HG02763 (cell line): ENCODE data around the gene CDH23.
A peak's percentile ranks its signal among the peaks of the same experiment; 100 is the strongest.

Experiments used
- ATAC-seq: cut with Tn5 transposase; IDR thresholded peaks from one replicate; pipeline ENCODE4 v1.9.1; 2021; ENCODE audit warnings: mild to moderate bottlenecking, moderate library complexity; ENCODE audit not compliant: unreplicated experiment

Gene CDH23

GRCh38 chr10:71671994-71672946, 275.6 kb downstream of the CDH23 start:
- ATAC-seq: no peak

- no peak for ATAC-seq
These were observed 278.7 kb downstream of the CDH23 start for GRCh38 chr10:71675295-71675970.

- ATAC-seq: no peak
These were observed 280.5 kb downstream of the CDH23 start for GRCh38 chr10:71677261-71677660.

GRCh38 chr10:71678057-71678805, 281.5 kb downstream of the CDH23 start:
- ATAC-seq: no peak

GRCh38 chr10:71679425-71679824, 282.7 kb downstream of the CDH23 start:
- no peak for ATAC-seq

GRCh38 chr10:71681977-71682376, 285.3 kb downstream of the CDH23 start:
- ATAC-seq: no peak

GRCh38 chr10:71683301-71683700, 286.6 kb downstream of the CDH23 start:
- ATAC-seq: no peak

GRCh38 chr10:71684356-71685173, 287.8 kb downstream of the CDH23 start:
- ATAC-seq: no peak

- ATAC-seq: no peak
These were observed 289.0 kb downstream of the CDH23 start for GRCh38 chr10:71685554-71686232.

GRCh38 chr10:71687077-71687476, 290.4 kb downstream of the CDH23 start:
- no peak for ATAC-seq

GRCh38 chr10:71687480-71687879, 290.8 kb downstream of the CDH23 start:
- no peak for ATAC-seq

- no peak for ATAC-seq
These were observed 291.5 kb downstream of the CDH23 start for GRCh38 chr10:71688256-71688655.

GRCh38 chr10:71690094-71690720, 293.5 kb downstream of the CDH23 start:
- ATAC-seq: no peak

- no peak for ATAC-seq
These were observed 294.7 kb downstream of the CDH23 start for GRCh38 chr10:71691405-71691804.

GRCh38 chr10:71692598-71693306, 296.0 kb downstream of the CDH23 start:
- no peak for ATAC-seq

GRCh38 chr10:71693377-71693776, 296.7 kb downstream of the CDH23 start:
- ATAC-seq: no peak

GRCh38 chr10:71694039-71694501, 297.4 kb downstream of the CDH23 start:
- no peak for ATAC-seq

- peak; percentile 79 for ATAC-seq
These were observed 297.8 kb downstream of the CDH23 start for GRCh38 chr10:71694567-71694968.
